Stimulated activated CD8-positive, alpha-beta memory T cell treated with anti-CD3 and anti-CD28 coated beads, Interleukin-15, amount 100 ng/mL, for 24 hours (primary cell): ENCODE measurements around the gene MGAT4C.
"Not testable (repeated sequence)": the region's sequence is repeated elsewhere in the genome, so short reads cannot be mapped to it uniquely, and the experiment has no call there.

ENCODE experiments used
- DNase-seq: peaks from one replicate; pipeline ENCODE4 v3.0.0-alpha.2; 2020; ENCODE audit warnings: low read depth

The MGAT4C gene

GRCh38 chr12:86256163-86256562 lies at the start of gene MGAT4C:
MGAT4C (minus strand) TSS chr12:86256391.
- DNase-seq, result no peak

- not testable (repeated sequence) for DNase-seq
Observed at GRCh38 chr12:86296396-86296795, 40.2 kb upstream of the MGAT4C start.

- no peak for DNase-seq
Observed at GRCh38 chr12:86293682-86294240, 37.6 kb upstream of the MGAT4C start.

- no peak for DNase-seq
Observed at GRCh38 chr12:86292480-86292879, 36.3 kb upstream of the MGAT4C start.

- DNase-seq, result no peak
Observed at GRCh38 chr12:86290615-86291014, 34.4 kb upstream of the MGAT4C start.

- DNase-seq, result no peak
Observed at GRCh38 chr12:86286119-86286518, 29.9 kb upstream of the MGAT4C start.

GRCh38 chr12:86283620-86284019 lies 27.4 kb upstream of the MGAT4C start:
- DNase-seq, result no peak

- DNase-seq, result no peak
Observed at GRCh38 chr12:86275356-86275755, 19.2 kb upstream of the MGAT4C start.

- DNase-seq, result no peak
Observed at GRCh38 chr12:86265329-86265695, 9.1 kb upstream of the MGAT4C start.

- DNase-seq, result no peak
Observed at GRCh38 chr12:86264451-86265328, 8.5 kb upstream of the MGAT4C start.

GRCh38 chr12:86261578-86261977 lies 5.4 kb upstream of the MGAT4C start:
- no peak for DNase-seq

GRCh38 chr12:86261142-86261541 lies 5.0 kb upstream of the MGAT4C start:
- DNase-seq, result no peak

GRCh38 chr12:86260183-86260582 lies 4.0 kb upstream of the MGAT4C start:
- no peak for DNase-seq

- no peak for DNase-seq
Observed at GRCh38 chr12:86257134-86257533, 943 bp upstream of the MGAT4C start.

GRCh38 chr12:86254399-86255107 lies 1.6 kb downstream of the MGAT4C start:
- no peak for DNase-seq

GRCh38 chr12:86249851-86250250 lies 6.3 kb downstream of the MGAT4C start:
- no peak for DNase-seq

- no peak for DNase-seq
Observed at GRCh38 chr12:86249276-86249675, 6.9 kb downstream of the MGAT4C start.

GRCh38 chr12:86247871-86248270 lies 8.3 kb downstream of the MGAT4C start:
- no peak for DNase-seq

GRCh38 chr12:86241600-86241999 lies 14.6 kb downstream of the MGAT4C start:
- no peak for DNase-seq

GRCh38 chr12:86234316-86234855 lies 21.8 kb downstream of the MGAT4C start:
- no peak for DNase-seq

GRCh38 chr12:86233126-86233525 lies 23.1 kb downstream of the MGAT4C start:
- no peak for DNase-seq

GRCh38 chr12:86230516-86231146 lies 25.6 kb downstream of the MGAT4C start:
- DNase-seq, result no peak
